Endothelial cell (in vitro differentiated cells): ENCODE data around the gene KCNMB2. TPM values are rescaled to one million over a fixed set of nuclear protein-coding genes. Genes with fewer than 3 reads are reported as not detected.
"Not testable (repeated sequence)": the region's sequence is repeated elsewhere in the genome, so short reads cannot be mapped to it uniquely, and the experiment has no call there.

ENCODE experiments used
- DNase-seq: peaks from one replicate; pipeline ENCODE4 v3.0.0; 2021; ENCODE audit warnings: low spot score
- H3K27ac Mint-ChIP-seq: one replicate; pipeline ENCODE4 v1.8.0; 2021; ENCODE audit warnings: mixed read lengths, inconsistent platforms; ENCODE audit not compliant: unreplicated experiment
- H3K27me3 Mint-ChIP-seq: one replicate; pipeline ENCODE4 v1.8.0; 2021; ENCODE audit warnings: mild to moderate bottlenecking, moderate library complexity, mixed read lengths, inconsistent platforms; ENCODE audit not compliant: unreplicated experiment
- H3K36me3 Mint-ChIP-seq: one replicate; pipeline ENCODE4 v1.8.0; 2021; ENCODE audit warnings: mild to moderate bottlenecking, low read depth, mixed read lengths, inconsistent platforms; ENCODE audit not compliant: unreplicated experiment
- H3K4me1 Mint-ChIP-seq: one replicate; pipeline ENCODE4 v1.8.0; 2021; ENCODE audit warnings: mild to moderate bottlenecking, mixed read lengths, inconsistent platforms; ENCODE audit not compliant: unreplicated experiment
- H3K4me3 Mint-ChIP-seq: one replicate; pipeline ENCODE4 v1.8.0; 2021; ENCODE audit warnings: mild to moderate bottlenecking, mixed read lengths, inconsistent platforms; ENCODE audit not compliant: unreplicated experiment
- H3K9me3 Mint-ChIP-seq: one replicate; pipeline ENCODE4 v1.8.0; 2021; ENCODE audit warnings: mixed read lengths, inconsistent platforms; ENCODE audit not compliant: unreplicated experiment
- CTCF ChIP-seq: fragments of 200-600 bp; sonication (generic); IDR thresholded peaks from one replicate; pipeline ENCODE4 v1.5.0; 2021; ENCODE audit warnings: antibody characterized with exemption; ENCODE audit not compliant: unreplicated experiment
- total RNA-seq: library from RNA; stranded (reverse); fragmentation: NEBNext Ultra II Directional; extraction: Animal tissue kit (Norgen Biotek cat#: 25700); gene quantifications from one replicate; pipeline ENCODE4 v1.2.1, GENCODE V29; 2021; ENCODE audit not compliant: unreplicated experiment

Gene KCNMB2
- total RNA-seq, 1 donor from 2014 or later = not detected

GRCh38 chr3:178540184-178540583 lies 3.9 kb downstream of the KCNMB2 start:
- TF ChIP-seq CTCF = no peak
- H3K36me3 Mint-ChIP-seq = no peaks in the 10 kb centered on the region
- H3K9me3 Mint-ChIP-seq = no peaks in the 10 kb centered on the region
- H3K27me3 Mint-ChIP-seq = no peaks in the 10 kb centered on the region
- DNase-seq = no peak
- H3K4me1 Mint-ChIP-seq = peaks cover 6% of the 10 kb centered on the region
- no peak overlapping the region for H3K27ac Mint-ChIP-seq
- no peak overlapping the region for H3K4me3 Mint-ChIP-seq

- Mint-ChIP-seq H3K36me3 (no peaks in the 10 kb centered on the region), H3K9me3 (no peaks in the 10 kb centered on the region), H3K27ac (no peak overlapping the region), H3K4me3 (no peak overlapping the region), H3K4me1 (no peaks in the 10 kb centered on the region), H3K27me3 (no peaks in the 10 kb centered on the region)
- no peak for TF ChIP-seq CTCF
- no peak for DNase-seq
These were observed 9.1 kb downstream of the KCNMB2 start for GRCh38 chr3:178545337-178545736.

GRCh38 chr3:178546079-178546478 lies 9.8 kb downstream of the KCNMB2 start:
- no peak for DNase-seq
- no peaks in the 10 kb centered on the region for H3K36me3 Mint-ChIP-seq
- H3K27me3 Mint-ChIP-seq = no peaks in the 10 kb centered on the region
- no peak for TF ChIP-seq CTCF
- no peaks in the 10 kb centered on the region for H3K4me1 Mint-ChIP-seq
- no peak overlapping the region for H3K4me3 Mint-ChIP-seq
- H3K27ac Mint-ChIP-seq = no peak overlapping the region
- no peaks in the 10 kb centered on the region for H3K9me3 Mint-ChIP-seq

- not testable (repeated sequence) for H3K4me3 Mint-ChIP-seq, H3K27me3 Mint-ChIP-seq, H3K36me3 Mint-ChIP-seq, DNase-seq, H3K27ac Mint-ChIP-seq, H3K9me3 Mint-ChIP-seq, H3K4me1 Mint-ChIP-seq
These were observed 13.2 kb downstream of the KCNMB2 start for GRCh38 chr3:178549426-178549825.

DNA sequence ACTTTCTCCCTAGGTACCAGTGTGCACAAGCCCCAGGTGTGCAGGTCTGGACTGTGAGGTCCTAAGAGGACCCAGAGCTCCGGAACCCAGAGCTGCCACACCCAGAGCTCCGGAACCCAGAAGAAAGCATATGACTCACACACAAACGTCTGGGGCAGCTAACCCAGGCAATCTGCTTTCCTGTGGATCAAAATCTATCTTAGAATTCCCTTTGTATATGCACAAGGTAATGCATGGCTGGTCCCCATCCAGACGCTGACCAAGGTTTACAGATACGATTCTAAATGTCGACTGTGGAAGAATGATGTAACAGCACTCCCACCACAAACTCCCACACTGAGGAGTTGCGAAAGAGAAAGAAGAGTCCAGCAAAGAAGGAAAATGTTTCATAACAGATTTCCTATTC lies 15.7 kb downstream of the KCNMB2 start:
- no peak overlapping the region for H3K27ac Mint-ChIP-seq
- no peak for DNase-seq

More for the DNA sequence above, 15.7 kb downstream of the KCNMB2 start:
- no peak for TF ChIP-seq CTCF
- Mint-ChIP-seq H3K36me3 (no peaks in the 10 kb centered on the region), H3K4me1 (no peaks in the 10 kb centered on the region), H3K4me3 (no peak overlapping the region), H3K27me3 (no peaks in the 10 kb centered on the region), H3K9me3 (no peaks in the 10 kb centered on the region)
